ENCODE data around the gene STK16. TPM values are rescaled to one million over a fixed set of nuclear protein-coding genes. Genes with fewer than 3 reads are reported as not detected.
A peak's percentile ranks its signal among the peaks of the same experiment; 100 is the strongest.

The STK16 gene
- total and polyA plus RNA-seq, 2 of the 13 experiments (the other 11 are each of a cell fraction or from before 2014, with no cell fraction given), result 28.0 to 50.9 TPM

DNA sequence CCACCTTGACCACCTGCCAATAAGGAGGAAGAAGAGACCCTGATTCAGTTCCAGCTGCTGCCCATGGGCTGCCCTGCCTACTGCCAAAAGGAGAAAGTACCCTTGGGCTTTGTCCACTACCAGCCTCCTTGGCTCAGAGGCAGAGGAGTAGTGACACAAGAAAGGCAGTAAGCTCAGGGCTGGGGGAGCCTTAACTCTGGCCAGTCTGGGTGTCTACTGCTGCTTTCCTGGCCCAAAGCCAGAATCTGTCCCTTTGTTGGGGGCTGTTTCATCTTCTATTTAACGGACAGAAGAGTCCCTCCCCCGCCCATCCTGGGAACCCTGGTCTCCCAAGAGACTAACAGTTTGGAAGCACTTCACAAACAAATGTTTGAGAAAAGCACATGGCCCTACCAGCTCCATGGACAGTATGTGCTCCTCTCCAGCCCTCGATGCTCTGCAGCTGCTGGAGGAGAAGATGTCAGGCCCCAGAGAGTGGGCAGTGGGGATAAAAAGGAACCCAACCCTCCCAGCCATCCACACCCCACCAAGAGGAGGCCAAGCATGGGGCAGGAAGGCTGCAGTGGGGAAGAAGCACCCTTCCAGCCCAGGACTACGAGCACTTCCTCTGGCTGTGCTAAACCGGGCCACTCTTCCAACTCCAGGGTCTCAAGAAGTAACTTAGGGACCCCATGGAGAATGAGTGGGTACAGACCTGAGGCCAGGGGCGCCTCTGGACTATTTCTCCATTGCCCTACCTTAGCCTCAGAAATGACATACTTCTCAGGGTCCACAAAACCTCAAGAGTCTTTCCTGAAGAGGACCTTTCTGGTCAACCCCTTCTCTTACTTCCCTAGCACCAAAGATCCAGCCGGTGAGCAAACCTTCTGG, 17.0 kb upstream of the STK16 start (continued):
- TF ChIP-seq, protein P1, sequence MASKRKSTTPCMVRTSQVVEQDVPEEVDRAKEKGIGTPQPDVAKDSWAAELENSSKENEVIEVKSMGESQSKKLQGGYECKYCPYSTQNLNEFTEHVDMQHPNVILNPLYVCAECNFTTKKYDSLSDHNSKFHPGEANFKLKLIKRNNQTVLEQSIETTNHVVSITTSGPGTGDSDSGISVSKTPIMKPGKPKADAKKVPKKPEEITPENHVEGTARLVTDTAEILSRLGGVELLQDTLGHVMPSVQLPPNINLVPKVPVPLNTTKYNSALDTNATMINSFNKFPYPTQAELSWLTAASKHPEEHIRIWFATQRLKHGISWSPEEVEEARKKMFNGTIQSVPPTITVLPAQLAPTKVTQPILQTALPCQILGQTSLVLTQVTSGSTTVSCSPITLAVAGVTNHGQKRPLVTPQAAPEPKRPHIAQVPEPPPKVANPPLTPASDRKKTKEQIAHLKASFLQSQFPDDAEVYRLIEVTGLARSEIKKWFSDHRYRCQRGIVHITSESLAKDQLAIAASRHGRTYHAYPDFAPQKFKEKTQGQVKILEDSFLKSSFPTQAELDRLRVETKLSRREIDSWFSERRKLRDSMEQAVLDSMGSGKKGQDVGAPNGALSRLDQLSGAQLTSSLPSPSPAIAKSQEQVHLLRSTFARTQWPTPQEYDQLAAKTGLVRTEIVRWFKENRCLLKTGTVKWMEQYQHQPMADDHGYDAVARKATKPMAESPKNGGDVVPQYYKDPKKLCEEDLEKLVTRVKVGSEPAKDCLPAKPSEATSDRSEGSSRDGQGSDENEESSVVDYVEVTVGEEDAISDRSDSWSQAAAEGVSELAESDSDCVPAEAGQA (IDR thresholded peaks at IDR 0.05; ENCODE audit: low read depth), result no peak
- TF ChIP-seq, protein P1 (CRISPR knock-in tag; IDR thresholded peaks at IDR 0.05; ENCODE audit: borderline replicate concordance), result no peak

DNA sequence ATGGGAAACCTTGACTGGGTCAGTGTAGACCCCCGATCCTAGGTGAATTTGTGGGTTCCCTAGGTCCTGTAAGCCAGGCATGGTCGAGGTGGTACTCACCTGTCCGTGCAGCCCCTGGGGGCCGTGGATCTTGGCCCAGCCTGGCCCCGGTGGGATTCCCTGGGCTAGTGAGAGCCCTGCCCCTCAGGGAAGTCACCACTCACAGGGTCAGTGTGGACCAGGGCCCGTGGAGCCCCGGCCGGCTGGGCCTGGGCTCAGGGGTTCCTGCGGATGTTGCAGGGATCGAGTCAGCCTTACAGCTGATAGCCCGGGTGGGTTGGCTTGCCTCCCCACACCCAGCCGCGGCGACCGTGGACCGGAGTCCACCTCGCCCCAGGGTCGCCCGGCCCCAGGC, 16.4 kb upstream of the STK16 start:
- Histone ChIP-seq H2AFZ (ENCODE audit: low read length) (no peak overlapping the region), H3K27me3 (ENCODE audit: control insufficient read depth in 1 of 2, insufficient read depth in 2 of 2, low read length in 2 of 2) (no peaks in the 10 kb centered on the region; a peak in 1 of 5 replicates), H3K9me3 (ENCODE audit: low read length) (no peaks in the 10 kb centered on the region), H3K27ac (ENCODE audit: extremely low read length, insufficient read depth, low read length) (peak overlapping the region; percentile 81), H4K20me1 (ENCODE audit: insufficient read depth, low read length) (no peaks in the 10 kb centered on the region), H3K9ac (ENCODE audit: insufficient read depth, low read depth, low read length) (peak overlapping the region; percentile 91), H3K36me3 (replicated peaks in 1 of 2; ENCODE audit: control insufficient read depth in 1 of 2, insufficient read depth in 2 of 2, low read length in 2 of 2) (peaks cover 32 to 55% of the 10 kb centered on the region in 2 experiments), H3K4me1 (ENCODE audit: insufficient read depth, low read length) (peaks cover 39% of the 10 kb centered on the region), H3K4me3 (replicated peaks in 1 of 3; ENCODE audit: insufficient read depth in 1 of 3, low read depth in 2 of 3, low read length in 3 of 3) (peak overlapping the region; percentile 91 to 93 (median 93)), H3K79me2 (ENCODE audit: insufficient read depth, low read length) (peaks cover 51% of the 10 kb centered on the region), H3K4me2 (ENCODE audit: low read depth, low read length) (peak overlapping the region; percentile 91)
- ATAC-seq, result peak; percentile 68
- DNase-seq (ENCODE audit: low spot score), result no peak
- intact Hi-C loops (cut with micrococcal nuclease; ENCODE audit: unreplicated experiment) (loop anchor here (1.0 kb wide), 5 partner anchors 11 to 66 kb away; partner anchors contain the start of genes ABCB6, GLB1L, STK16 and ZFAND2B), in situ Hi-C loops (cut with HindIII; ENCODE audit: extremely low pct_ligation_motif_present, low pct_unique_long_range_greater_than_20kb) (no loop called here)
- CTCF ChIA-PET (ENCODE audit: low intra/inter-chr PET ratio, low total read pairs), result interaction anchor here (1.2 to 2.3 kb wide), 2 partner anchors 66 to 70 kb away, joined by 3 to 15 read pairs; no protein-coding TSS in a partner anchor
- POLR2A ChIA-PET, result interaction anchor here (1.0 to 6.6 kb wide), 17 partner anchors 10 to 159 kb away, joined by 3 to 80 read pairs (median 7); partner anchors contain the start of genes ABCB6, CNPPD1, DNAJB2 and DNPEP
- no TSS peak for BruUV-seq (replicated peaks)
- no peak for FAIRE-seq
- WGBS (ENCODE audit: low lambda C conversion rate), result 1% methylated on average over 12 of the region's 19 CpGs
- TF ChIP-seq MTF1 (CRISPR knock-in tag; IDR thresholded peaks at IDR 0.05) (no peak), KAT2B (IDR thresholded peaks at IDR 0.05; ENCODE audit: borderline replicate concordance, low read depth, low read length) (no peak), ZNF160 (CRISPR knock-in tag; IDR thresholded peaks at IDR 0.05) (no peak), DR1 (CRISPR knock-in tag; IDR thresholded peaks at IDR 0.05) (no peak), NFYC (CRISPR knock-in tag; IDR thresholded peaks at IDR 0.05) (no peak), SP2 (CRISPR knock-in tag; IDR thresholded peaks at IDR 0.05) (no peak), ZNF101 (CRISPR knock-in tag; IDR thresholded peaks at IDR 0.05; ENCODE audit: borderline replicate concordance, low read depth) (no peak), ZNF383 (CRISPR knock-in tag; IDR thresholded peaks at IDR 0.05; ENCODE audit: borderline replicate concordance) (no peak), KDM6A (CRISPR knock-in tag; IDR thresholded peaks at IDR 0.05; ENCODE audit: low read depth) (no peak), ZNF350 (CRISPR knock-in tag; IDR thresholded peaks at IDR 0.05; ENCODE audit: borderline replicate concordance, low read depth) (no peak)
- TF ChIP-seq, protein P2, sequence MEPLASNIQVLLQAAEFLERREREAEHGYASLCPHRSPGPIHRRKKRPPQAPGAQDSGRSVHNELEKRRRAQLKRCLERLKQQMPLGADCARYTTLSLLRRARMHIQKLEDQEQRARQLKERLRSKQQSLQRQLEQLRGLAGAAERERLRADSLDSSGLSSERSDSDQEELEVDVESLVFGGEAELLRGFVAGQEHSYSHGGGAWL (CRISPR knock-in tag; IDR thresholded peaks at IDR 0.05), result peak; percentile 9; the same call in 1 of the 2 replicates
- TF ChIP-seq, protein P3, sequence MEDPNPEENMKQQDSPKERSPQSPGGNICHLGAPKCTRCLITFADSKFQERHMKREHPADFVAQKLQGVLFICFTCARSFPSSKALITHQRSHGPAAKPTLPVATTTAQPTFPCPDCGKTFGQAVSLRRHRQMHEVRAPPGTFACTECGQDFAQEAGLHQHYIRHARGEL (CRISPR knock-in tag; IDR thresholded peaks at IDR 0.05), result no peak
- TF ChIP-seq, protein P4, sequence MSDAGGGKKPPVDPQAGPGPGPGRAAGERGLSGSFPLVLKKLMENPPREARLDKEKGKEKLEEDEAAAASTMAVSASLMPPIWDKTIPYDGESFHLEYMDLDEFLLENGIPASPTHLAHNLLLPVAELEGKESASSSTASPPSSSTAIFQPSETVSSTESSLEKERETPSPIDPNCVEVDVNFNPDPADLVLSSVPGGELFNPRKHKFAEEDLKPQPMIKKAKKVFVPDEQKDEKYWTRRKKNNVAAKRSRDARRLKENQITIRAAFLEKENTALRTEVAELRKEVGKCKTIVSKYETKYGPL (CRISPR knock-in tag; IDR thresholded peaks at IDR 0.05), result no peak
